GM18861 (cell line): Measurements from ENCODE around the gene GALNT1.
A peak's percentile ranks its signal among the peaks of the same experiment; 100 is the strongest.

Experiments used
- ATAC-seq: cut with Tn5 transposase; IDR thresholded peaks from one replicate; pipeline ENCODE4 v1.9.1; 2021; ENCODE audit not compliant: unreplicated experiment

Gene GALNT1

DNA sequence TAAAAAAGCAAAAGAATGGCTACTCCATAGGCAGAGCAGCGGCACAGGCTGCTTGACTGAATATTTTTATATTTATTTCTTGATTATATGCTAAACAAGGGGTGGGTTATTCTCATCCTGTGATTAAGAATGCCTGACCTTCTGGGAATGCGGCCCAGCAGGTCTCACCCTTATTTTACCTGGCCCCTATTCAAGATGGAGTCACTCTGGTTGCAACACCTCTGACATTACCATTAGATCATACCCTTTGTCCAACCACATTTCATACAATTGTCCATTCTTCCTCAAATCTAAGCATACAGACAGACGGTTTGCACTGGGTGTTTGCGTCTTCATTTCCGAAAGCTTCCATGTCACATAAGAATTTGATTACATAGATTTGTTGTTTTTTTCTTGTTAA, 168.2 kb downstream of the GALNT1 start:
- no peak for ATAC-seq

DNA sequence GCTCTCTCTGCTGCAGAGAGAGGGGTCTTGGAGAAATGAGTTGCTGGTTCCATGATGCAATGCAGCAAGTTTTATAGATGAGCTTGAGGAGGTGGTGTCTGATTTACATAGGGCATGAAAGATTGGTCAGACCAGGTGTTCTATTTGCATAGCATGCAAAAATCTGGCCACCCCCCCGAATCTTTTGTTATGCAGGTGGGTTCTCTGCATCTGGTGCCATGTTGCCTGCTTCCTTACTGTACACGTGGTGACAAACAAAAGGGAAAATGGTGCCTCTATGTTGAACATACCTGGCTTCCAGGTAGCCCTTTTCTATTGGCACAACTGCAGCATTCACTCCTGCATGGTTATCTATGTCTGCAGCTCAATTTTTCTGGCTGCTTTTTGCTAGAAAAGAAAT, 169.4 kb downstream of the GALNT1 start:
- no peak for ATAC-seq

DNA sequence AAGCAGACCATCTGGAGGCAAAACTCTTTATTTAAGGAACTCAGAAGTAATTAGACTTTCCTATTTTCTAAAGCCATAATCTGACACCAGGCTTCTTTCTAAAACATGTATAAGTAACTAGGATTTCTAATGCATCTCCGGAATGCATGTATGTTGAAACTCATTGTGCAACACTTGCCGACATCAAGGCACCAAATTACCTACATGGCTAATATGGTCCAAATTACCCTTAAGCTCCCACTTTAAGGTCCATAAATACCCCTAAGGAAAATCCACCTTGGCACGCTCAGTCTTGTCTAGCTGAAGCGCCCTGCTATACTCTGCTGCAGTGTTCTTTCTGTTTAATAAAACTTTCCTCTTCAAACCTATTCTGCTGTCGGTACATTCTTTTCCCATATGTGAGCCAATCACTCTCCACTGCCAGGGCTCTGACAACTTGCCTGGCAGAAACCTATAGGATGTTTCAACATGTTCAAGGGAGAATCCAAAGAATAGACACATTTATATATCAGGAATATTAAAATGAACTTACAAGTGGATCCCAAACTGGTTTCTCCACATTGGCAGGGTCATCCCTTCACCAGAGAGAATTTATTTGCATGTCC, 171.9 kb downstream of the GALNT1 start:
- ATAC-seq = no peak

DNA sequence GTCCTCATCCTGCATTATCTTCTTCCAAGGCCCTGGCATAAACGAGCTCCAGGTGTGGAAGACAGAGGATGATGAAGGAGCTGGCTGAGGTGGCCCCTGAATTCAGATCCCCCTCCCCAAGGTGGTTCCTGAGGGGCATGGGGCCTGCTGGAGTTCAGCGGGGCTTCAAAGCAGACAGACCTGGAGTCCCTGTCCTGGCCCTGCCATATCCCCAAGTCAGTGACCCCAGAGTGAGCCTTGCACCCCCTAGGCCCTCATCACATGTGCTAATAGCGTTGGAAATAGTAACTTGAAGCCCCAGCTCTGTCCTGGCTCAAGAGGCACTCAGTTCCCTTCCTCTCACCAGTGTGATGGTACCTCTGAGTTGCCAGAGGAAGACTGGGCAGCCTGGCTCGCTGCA, 172.9 kb downstream of the GALNT1 start:
- no peak for ATAC-seq

DNA sequence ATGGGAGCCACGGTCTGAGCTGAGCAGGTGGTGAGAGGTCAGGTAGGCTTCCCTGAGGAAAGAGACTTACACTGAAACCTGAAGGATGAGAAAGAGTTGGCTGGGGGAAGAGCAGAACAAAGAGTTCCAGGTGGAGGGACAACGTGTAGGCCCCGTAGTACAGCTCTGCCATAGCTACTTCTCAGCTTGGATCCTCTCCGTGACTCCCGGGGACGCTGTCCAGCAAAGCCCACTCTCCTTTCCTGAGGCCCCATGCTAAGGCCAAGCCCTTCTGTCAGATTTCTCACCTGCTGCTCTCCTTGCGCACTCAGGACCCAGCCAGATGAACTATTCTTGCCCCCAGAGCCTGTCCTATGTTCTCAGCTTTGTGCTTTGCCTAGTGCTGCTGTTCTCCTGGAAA, 173.8 kb downstream of the GALNT1 start:
- ATAC-seq = no peak

DNA sequence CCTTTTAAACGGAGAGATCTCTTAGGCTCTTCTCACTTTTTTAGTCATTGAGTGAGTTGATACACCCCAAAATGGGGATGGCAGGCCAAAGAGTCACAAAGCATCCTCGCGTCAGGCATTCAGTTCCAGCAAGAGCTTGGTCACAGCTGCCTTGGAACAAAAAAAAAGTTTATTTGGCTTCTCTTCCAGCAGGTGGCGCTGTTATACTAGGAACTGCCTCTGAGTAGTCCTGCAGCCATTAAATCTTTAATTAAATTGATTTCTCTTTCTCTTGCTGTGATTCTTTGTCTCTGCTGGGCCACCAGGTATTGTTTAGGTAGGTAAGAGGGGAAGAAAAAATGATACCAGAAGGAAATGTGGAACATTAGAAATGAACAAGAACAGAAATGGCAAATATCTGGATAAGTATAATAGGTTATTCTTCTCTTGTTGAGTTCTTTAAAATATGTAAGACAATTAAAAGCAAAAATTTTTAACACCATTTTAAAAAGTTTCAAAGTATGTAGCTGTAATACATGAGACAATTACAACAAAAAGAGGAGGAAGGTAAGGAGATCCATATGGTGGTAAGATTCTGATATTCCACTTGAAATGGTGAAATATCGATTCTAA, 175.1 kb downstream of the GALNT1 start:
- peak; percentile 60 for ATAC-seq
